H1 (cell line): Measurements from ENCODE around the gene NELFCD. TPM values are rescaled to one million over a fixed set of nuclear protein-coding genes. Genes with fewer than 3 reads are reported as not detected.
A peak's percentile ranks its signal among the peaks of the same experiment; 100 is the strongest.

ENCODE experiments used
- CTCF ChIA-PET: fragments of 300-600 bp; sonication (Branson Sonifier 250); formaldehyde crosslinking; loops from one replicate; lab custom pipeline; 2021; ENCODE audit not compliant: partially characterized antibody; lab: Charles Lee
- POLR2A ChIA-PET: fragments of 300-600 bp; sonication (Branson Sonifier 250); formaldehyde crosslinking; loops from one replicate; lab custom pipeline; 2021; ENCODE audit warnings: inconsistent platforms; ENCODE audit not compliant: partially characterized antibody; lab: Charles Lee
- DNase-seq, 2 experiments: peaks; one replicate each; pipeline versions ENCODE4 v3.0.0 to v3.0.0-alpha.2; 2010 to 2022; ENCODE audit warnings: low spot score in 2 of 2, low read depth in 1 of 2, mixed read lengths in 1 of 2
- FAIRE-seq: peaks from 2 replicates; lab custom pipeline; 2011; peaks lifted over from hg19 to GRCh38; lab: Jason Lieb, UNC
- H2AFZ ChIP-seq: 2 replicates; pipeline ENCODE4 v1.8.1; 2012; ENCODE audit warnings: low read length, inconsistent platforms
- H2AK5ac ChIP-seq: 2 replicates; pipeline ENCODE4 v1.6.1; 2013; ENCODE audit warnings: low read depth, low read length
- H2BK120ac ChIP-seq: replicated peaks from 2 replicates; pipeline ENCODE3; 2013; ENCODE audit warnings: low read depth, low read length, inconsistent platforms
- H2BK12ac ChIP-seq: 2 replicates; pipeline ENCODE4 v1.6.1; 2013; ENCODE audit warnings: low read depth, low read length
- H2BK15ac ChIP-seq: 2 replicates; pipeline ENCODE4 v1.6.1; 2013; ENCODE audit warnings: low read length
- H2BK20ac ChIP-seq: 2 replicates; pipeline ENCODE4 v1.6.1; 2013; ENCODE audit warnings: low read length
- H2BK5ac ChIP-seq: 2 replicates; pipeline ENCODE4 v1.6.1; 2013; ENCODE audit warnings: low read depth, low read length
- H3K14ac ChIP-seq: 2 replicates; pipeline ENCODE4 v1.6.1; 2013; ENCODE audit warnings: inconsistent platforms; ENCODE audit not compliant: insufficient read length
- H3K18ac ChIP-seq: 2 replicates; pipeline ENCODE4 v1.6.1; 2013; ENCODE audit warnings: low read length; ENCODE audit errors: extremely low read depth
- H3K23ac ChIP-seq: 2 replicates; pipeline ENCODE4 v1.6.1; 2013; ENCODE audit warnings: inconsistent platforms; ENCODE audit not compliant: insufficient read length
- H3K23me2 ChIP-seq: 2 replicates; pipeline ENCODE4 v1.6.1; 2013; ENCODE audit warnings: low read depth, low read length
- H3K27ac ChIP-seq: 2 replicates; pipeline ENCODE4 v1.6.1; 2011; ENCODE audit warnings: low read depth, low read length, inconsistent platforms
- H3K27me3 ChIP-seq, 4 experiments: replicated peaks in 1 of 4; 1 replicate in 1 of 4; 2 replicates in 3 of 4; pipeline versions ENCODE4 v1.6.1 to v1.8.1; 2011 to 2013; ENCODE audit warnings: low read length in 3 of 4, mild to moderate bottlenecking in 3 of 4, inconsistent platforms in 2 of 4, mixed read lengths in 2 of 4, moderate library complexity in 1 of 4; ENCODE audit not compliant: control insufficient read depth in 3 of 4, insufficient read depth in 3 of 4; ENCODE audit errors: extremely low read depth in 1 of 4
- H3K36me3 ChIP-seq, 4 experiments: 2 replicates each; pipeline versions ENCODE4 v1.6.1 to v1.8.1; 2011 to 2013; ENCODE audit warnings: mild to moderate bottlenecking in 4 of 4, low read length in 3 of 4, moderate library complexity in 2 of 4, control low read depth in 1 of 4, inconsistent platforms in 1 of 4; ENCODE audit not compliant: insufficient read depth in 4 of 4, control insufficient read depth in 2 of 4
- H3K4ac ChIP-seq: replicated peaks from 2 replicates; pipeline ENCODE3; 2013; ENCODE audit warnings: low read length, low read depth, mixed read lengths, inconsistent platforms; ENCODE audit not compliant: insufficient read length
- H3K4me1 ChIP-seq, 4 experiments: replicated peaks in 1 of 4; 1 replicate in 1 of 4; 2 replicates in 3 of 4; pipeline versions ENCODE4 v1.6.1 to v1.8.1; 2011 to 2013; ENCODE audit warnings: low read length in 3 of 4, inconsistent platforms in 2 of 4, mixed read lengths in 1 of 4; ENCODE audit not compliant: insufficient read depth in 4 of 4, control insufficient read depth in 3 of 4
- H3K4me2 ChIP-seq, 2 experiments: 2 replicates each; pipeline versions ENCODE4 v1.6.1 to v1.8.1; 2011 to 2013; ENCODE audit warnings: low read depth in 2 of 2, low read length in 2 of 2, control low read depth in 1 of 2, inconsistent platforms in 1 of 2, mild to moderate bottlenecking in 1 of 2; ENCODE audit not compliant: insufficient read depth in 1 of 2
- H3K4me3 ChIP-seq, 4 experiments: fragments of 200-600, 300-600 bp in 1 of 4; sonication (generic), shearing (Covaris generic), sonication (Bioruptor Twin) in 1 of 4; 2 replicates each; pipeline versions ENCODE4 v1.5.1 to v1.8.1; 2011 to 2016; ENCODE audit warnings: low read length in 4 of 4, low read depth in 3 of 4, control low read depth in 2 of 4, inconsistent platforms in 2 of 4, mild to moderate bottlenecking in 2 of 4, mixed read lengths in 1 of 4, moderate library complexity in 1 of 4; ENCODE audit not compliant: insufficient read depth in 2 of 4; ENCODE audit errors: extremely low read depth in 1 of 4
- H3K56ac ChIP-seq: replicated peaks from 2 replicates; pipeline ENCODE3; 2013; ENCODE audit warnings: low read depth, mild to moderate bottlenecking, mixed read lengths, low read length, inconsistent platforms; ENCODE audit not compliant: insufficient read length
- H3K79me1 ChIP-seq: 2 replicates; pipeline ENCODE4 v1.6.1; 2013; ENCODE audit warnings: low read depth, low read length, control low read depth
- H3K79me2 ChIP-seq, 2 experiments: 2 replicates each; pipeline versions ENCODE4 v1.6.1 to v1.8.1; 2012 to 2013; ENCODE audit warnings: low read length in 2 of 2, mild to moderate bottlenecking in 2 of 2, inconsistent platforms in 1 of 2; ENCODE audit not compliant: insufficient read depth in 2 of 2, control insufficient read depth in 1 of 2
- H3K9ac ChIP-seq, 4 experiments: replicated peaks in 1 of 4; 1 replicate in 1 of 4; 2 replicates in 3 of 4; pipeline versions ENCODE4 v1.6.1 to v1.8.1; 2011 to 2013; ENCODE audit warnings: low read depth in 3 of 4, low read length in 3 of 4, control low read depth in 2 of 4, mild to moderate bottlenecking in 2 of 4, moderate library complexity in 2 of 4, inconsistent platforms in 1 of 4; ENCODE audit errors: extremely low read depth in 1 of 4
- H3K9me3 ChIP-seq, 2 experiments: 2 replicates each; pipeline versions ENCODE4 v1.6.1 to v1.8.1; 2012 to 2013; ENCODE audit warnings: mild to moderate bottlenecking in 2 of 2, moderate library complexity in 2 of 2, control low read depth in 1 of 2, inconsistent platforms in 1 of 2, low read depth in 1 of 2, low read length in 1 of 2, mixed read lengths in 1 of 2; ENCODE audit not compliant: insufficient read depth in 2 of 2
- H4K20me1 ChIP-seq, 2 experiments: replicated peaks in 1 of 2; 2 replicates each; pipeline versions ENCODE3 to v1.8.1; 2011 to 2013; ENCODE audit warnings: inconsistent platforms in 2 of 2, low read length in 2 of 2, mild to moderate bottlenecking in 1 of 2; ENCODE audit not compliant: insufficient read depth in 2 of 2, control insufficient read depth in 1 of 2
- H4K5ac ChIP-seq: 2 replicates; pipeline ENCODE4 v1.6.1; 2013; ENCODE audit warnings: low read length, low read depth, mixed read lengths, inconsistent platforms; ENCODE audit not compliant: insufficient read length
- H4K8ac ChIP-seq: 2 replicates; pipeline ENCODE4 v1.8.0; 2013; ENCODE audit warnings: mild to moderate bottlenecking, moderate library complexity, low read length, inconsistent platforms; ENCODE audit not compliant: insufficient read depth; ENCODE audit errors: extremely low read depth
- H4K91ac ChIP-seq: replicated peaks from 2 replicates; pipeline ENCODE3; 2013; ENCODE audit warnings: low read length, mixed read lengths, inconsistent platforms; ENCODE audit not compliant: insufficient read length
- BACH1 ChIP-seq: IDR thresholded peaks from 2 replicates; pipeline ENCODE4 v1.6.1; 2012; ENCODE audit warnings: low read length, improper control_type of control experiment
- TEAD4 ChIP-seq: IDR thresholded peaks from 2 replicates; pipeline ENCODE4 v1.6.1; 2012; ENCODE audit warnings: low read depth, low read length, inconsistent platforms, mixed read lengths
- WGBS, 2 experiments: shearing (Covaris generic) in 1 of 2; methylation state at CpG; one replicate each; pipeline versions ENCODE4 v1.1.6 to v1.1.7; 2013 to 2015; ENCODE audit warnings: low lambda C conversion rate in 2 of 2, mixed read lengths in 2 of 2, inconsistent platforms in 1 of 2, low coverage in 1 of 2, missing lambda C conversion rate in 1 of 2; ENCODE audit not compliant: insufficient replicate concordance in 2 of 2, insufficient coverage in 1 of 2, insufficient read length in 1 of 2; ENCODE audit errors: extremely low coverage in 1 of 2, missing lambda C conversion rate in 1 of 2; 5-methylcytosine and 5-hydroxymethylcytosine counted together
- polyA plus RNA-seq, 7 experiments: library from polyadenylated mRNA; depleted of rRNA in 3 of 7; stranded (reverse) in 5 of 7; unstranded in 2 of 7; fragments of >200 nt in 5 of 7; fragments of 200-250 nt in 2 of 7; gene quantifications; 1 replicate in 5 of 7; 2 replicates in 1 of 7; 4 replicates in 1 of 7; pipeline versions ENCODE4 v1.2.1 to v1.2.3, GENCODE V29; 2011 to 2013; ENCODE audit warnings: missing spikeins in 2 of 7, mixed read lengths in 2 of 7
- total RNA-seq: library from RNA; stranded (reverse); fragmentation: NEBNext Ultra II Directional; extraction: Animal tissue kit (Norgen Biotek cat#: 25700); gene quantifications from 2 replicates; pipeline ENCODE4 v1.2.1, GENCODE V29; 2021

NELFCD gene
- total and polyA plus RNA-seq, 2 of the 8 experiments (the other 6 are each of a cell fraction or from before 2014, with no cell fraction given), result 35.5 to 59.6 TPM

DNA sequence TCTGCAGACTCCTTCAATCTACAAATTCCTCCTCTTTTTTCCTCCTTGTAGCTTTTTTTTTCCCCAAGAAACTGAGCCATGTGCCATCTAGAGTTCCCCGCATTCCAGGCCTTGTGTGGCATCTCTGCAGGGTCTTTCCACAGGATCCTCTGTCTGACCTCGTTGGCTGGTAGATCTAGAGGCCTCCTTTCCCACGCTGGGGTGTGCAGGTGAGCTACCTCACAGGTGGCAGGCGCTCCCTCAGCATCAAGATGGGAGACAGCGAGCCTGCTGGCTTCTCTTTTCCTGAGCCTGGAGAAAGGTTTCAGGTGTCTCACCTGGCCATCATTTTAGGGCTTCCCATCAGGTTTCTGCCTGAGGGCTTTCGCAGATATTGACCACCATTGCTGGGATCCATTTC, 9.6 kb upstream of the NELFCD start:
- ChIA-PET CTCF (interaction anchor here (0.8 to 2.1 kb wide), 2 partner anchors 8 to 94 kb away, joined by 4 to 6 read pairs; no protein-coding TSS in a partner anchor), POLR2A (interaction anchor here (1.1 to 1.2 kb wide), 2 partner anchors 73 to 82 kb away, joined by 4 to 5 read pairs; no protein-coding TSS in a partner anchor)
- no peak overlapping the region for H4K5ac ChIP-seq
- no peaks in the 10 kb centered on the region for H3K36me3 ChIP-seq
- 0 out of 2 replicates have a peak overlapping the region, but pooled peaks have one; percentile 16 for H2BK15ac ChIP-seq
- no peak overlapping the region for H4K91ac ChIP-seq
- TF ChIP-seq BACH1, result no peak
- TF ChIP-seq TEAD4, result peak; percentile 49; the same call in 1 of the 2 replicates
- H4K8ac ChIP-seq, result no peak overlapping the region
- H2AK5ac ChIP-seq, result no peak overlapping the region
- H2BK5ac ChIP-seq, result no peak overlapping the region
- no peak overlapping the region for H3K4me3 ChIP-seq
- no peak overlapping the region for H3K4ac ChIP-seq
- H2BK120ac ChIP-seq, result no peak overlapping the region
- H3K18ac ChIP-seq, result no peak overlapping the region
- FAIRE-seq, result no peak
- no peaks in the 10 kb centered on the region; a peak in 1 of 7 replicates for H3K27me3 ChIP-seq
- H3K79me1 ChIP-seq, result no peaks in the 10 kb centered on the region
- H3K14ac ChIP-seq, result no peak overlapping the region
- no peak overlapping the region for H2BK12ac ChIP-seq
- H2BK20ac ChIP-seq, result no peak overlapping the region
- H3K79me2 ChIP-seq, result no peaks in the 10 kb centered on the region
- peaks cover 0 to 7% (median 0%) of the 10 kb centered on the region in 4 experiments; a peak in 2 of 7 replicates for H3K4me1 ChIP-seq
- no peaks in the 10 kb centered on the region for H3K9me3 ChIP-seq
- H3K27ac ChIP-seq, result no peak overlapping the region
- H3K56ac ChIP-seq, result no peak overlapping the region
- WGBS, 2 experiments, result 82% methylated on average over 6 of the region's 6 CpGs; no CpG with 5 or more reads in 1 of the 2 experiments
- no peak overlapping the region for H3K9ac ChIP-seq
- H2AFZ ChIP-seq, result no peak overlapping the region
- no peak overlapping the region for H3K23ac ChIP-seq
- no peaks in the 10 kb centered on the region for H3K23me2 ChIP-seq
- H3K4me2 ChIP-seq, result no peak overlapping the region
- H4K20me1 ChIP-seq, result no peaks in the 10 kb centered on the region
- DNase-seq, result peak in 1 of 2 experiments; percentile 23
